ENCODE data around the gene PRKCSH.

DNA sequence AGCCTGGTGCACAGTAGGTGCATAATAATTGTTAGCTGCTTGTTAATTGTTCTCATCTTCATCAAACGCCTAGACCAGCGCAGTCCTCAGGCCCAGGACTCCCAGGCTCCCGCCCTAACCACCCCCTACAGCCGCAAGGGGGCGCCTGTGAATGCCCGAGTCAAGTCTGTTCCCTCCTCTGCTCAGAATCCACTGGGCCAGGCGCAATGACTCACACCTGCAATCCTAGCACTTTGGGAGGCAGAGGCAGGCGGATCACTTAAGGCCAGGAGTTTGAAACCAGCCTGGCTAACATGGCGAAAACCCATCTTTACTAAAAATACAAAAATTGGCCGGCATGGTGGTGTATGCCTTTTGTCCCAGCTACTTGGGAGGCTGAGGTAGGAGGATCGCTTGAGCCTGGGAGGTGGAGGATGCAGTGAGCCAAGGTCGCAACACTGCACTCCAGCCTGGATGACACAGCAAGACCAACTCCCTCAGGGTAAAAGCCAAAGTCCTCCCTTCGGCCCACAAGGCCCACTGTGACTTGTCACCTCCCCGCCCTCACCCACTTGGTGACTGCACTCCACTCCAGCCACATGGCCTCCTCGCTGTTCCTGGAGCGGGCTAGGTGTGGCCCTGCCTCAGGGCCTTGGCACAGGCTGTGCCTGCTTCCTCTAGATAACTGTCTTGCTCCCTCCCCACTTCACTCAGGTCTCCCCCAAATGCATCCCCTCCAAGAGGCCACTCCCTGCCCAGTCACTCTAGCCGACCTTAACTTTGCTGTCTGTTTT is 61.1 kb downstream of the PRKCSH start:
- TF ChIP-seq ELF4 (IDR thresholded peaks at IDR 0.05) (no peak), FOXA1 (IDR thresholded peaks at IDR 0.05) (no peak), HDGF (IDR thresholded peaks at IDR 0.05; ENCODE audit: borderline replicate concordance) (no peak), SP1 (IDR thresholded peaks at IDR 0.05) (no peak), SUZ12 (IDR thresholded peaks at IDR 0.05) (no peak), PKNOX1 (IDR thresholded peaks at IDR 0.05) (no peak), CTBP1 (IDR thresholded peaks at IDR 0.05; ENCODE audit: borderline replicate concordance) (no peak), ARNT (IDR thresholded peaks at IDR 0.05) (no peak)

Measured in HEK293T (cell line).